Calu3 (cell line): ENCODE data around the gene KITLG. TPM values are rescaled to one million over a fixed set of nuclear protein-coding genes. Genes with fewer than 3 reads are reported as not detected.

Source experiments
- BruUV-seq: library from RNA; stranded (reverse); fragments of 400-500 nt; replicated peaks from 2 replicates; lab custom pipeline; 2021; lab: Mats Ljungman, UMichigan
- CTCF ChIA-PET: fragments of 300-600 bp; sonication (Branson Sonifier 250); formaldehyde crosslinking; loops from one replicate; lab custom pipeline; 2022; ENCODE audit warnings: antibody characterized with exemption; lab: Charles Lee
- DNase-seq: peaks from one replicate; pipeline ENCODE4 v3.0.0; 2022
- H3K27ac Mint-ChIP-seq: one replicate; pipeline ENCODE4 v1.8.0; 2022; ENCODE audit warnings: mixed read lengths; ENCODE audit not compliant: unreplicated experiment
- H3K27me3 Mint-ChIP-seq: one replicate; pipeline ENCODE4 v1.8.0; 2022; ENCODE audit warnings: mixed read lengths; ENCODE audit not compliant: unreplicated experiment
- H3K36me3 Mint-ChIP-seq: one replicate; pipeline ENCODE4 v1.8.0; 2022; ENCODE audit warnings: mild to moderate bottlenecking, moderate library complexity, mixed read lengths; ENCODE audit not compliant: insufficient read depth, unreplicated experiment
- H3K4me1 Mint-ChIP-seq: one replicate; pipeline ENCODE4 v1.8.0; 2022; ENCODE audit warnings: mild to moderate bottlenecking, low read depth, mixed read lengths; ENCODE audit not compliant: unreplicated experiment
- H3K4me3 Mint-ChIP-seq: one replicate; pipeline ENCODE4 v1.8.0; 2022; ENCODE audit warnings: mild to moderate bottlenecking, low read depth, moderate library complexity, mixed read lengths; ENCODE audit not compliant: unreplicated experiment
- H3K9me3 Mint-ChIP-seq: one replicate; pipeline ENCODE4 v1.8.0; 2022; ENCODE audit warnings: low read depth, mixed read lengths; ENCODE audit not compliant: unreplicated experiment
- CTCF ChIP-seq: fragments of 200-600 bp; IDR thresholded peaks from one replicate; pipeline ENCODE4 v1.8.0; 2022; ENCODE audit warnings: antibody characterized with exemption; ENCODE audit not compliant: unreplicated experiment
- intact Hi-C: fragments of 100-400 bp; cut with micrococcal nuclease; formaldehyde crosslinking; loops from one replicate; pipeline ENCODE4 v1.10.0; 2022; ENCODE audit not compliant: unreplicated experiment
- total RNA-seq: library from RNA; stranded (reverse); gene quantifications from 2 replicates; pipeline ENCODE4 v1.2.3, GENCODE V29; 2022

KITLG gene
- total RNA-seq, 1 experiment from 2014 or later = 29.9 TPM

- Mint-ChIP-seq H3K4me3 (no peak overlapping the region), H3K36me3 (no peaks in the 10 kb centered on the region), H3K4me1 (no peaks in the 10 kb centered on the region), H3K27me3 (no peaks in the 10 kb centered on the region), H3K27ac (no peak overlapping the region), H3K9me3 (no peaks in the 10 kb centered on the region)
- intact Hi-C loops = no loop called here
- CTCF ChIA-PET = no interaction called here
- no peak for TF ChIP-seq CTCF
- no TSS peak for BruUV-seq
- DNase-seq = no peak
Observed at GRCh38 chr12:88450136-88450535, 130.1 kb downstream of the KITLG start.

- DNase-seq = no peak
- no peaks in the 10 kb centered on the region for H3K36me3 Mint-ChIP-seq
- intact Hi-C loops = no loop called here
- H3K4me3 Mint-ChIP-seq = no peak overlapping the region
- no peaks in the 10 kb centered on the region for H3K4me1 Mint-ChIP-seq
- no peak overlapping the region for H3K27ac Mint-ChIP-seq
- CTCF ChIA-PET = no interaction called here
- TF ChIP-seq CTCF = no peak
- no peaks in the 10 kb centered on the region for H3K9me3 Mint-ChIP-seq
- no TSS peak for BruUV-seq
- H3K27me3 Mint-ChIP-seq = no peaks in the 10 kb centered on the region
Observed at GRCh38 chr12:88448337-88448915, 131.8 kb downstream of the KITLG start.

GRCh38 chr12:88445705-88446394 lies 134.4 kb downstream of the KITLG start:
- intact Hi-C loops = no loop called here
- Mint-ChIP-seq H3K27ac (no peak overlapping the region), H3K36me3 (no peaks in the 10 kb centered on the region), H3K4me3 (no peak overlapping the region), H3K4me1 (no peaks in the 10 kb centered on the region), H3K9me3 (no peaks in the 10 kb centered on the region), H3K27me3 (no peaks in the 10 kb centered on the region)
- CTCF ChIA-PET = interaction anchor here (0.5 kb wide), 1 partner anchor 52 kb away, joined by 4 read pairs; no protein-coding TSS in a partner anchor
- no peak for TF ChIP-seq CTCF
- no TSS peak for BruUV-seq
- no peak for DNase-seq

GRCh38 chr12:88444481-88444880 lies 135.8 kb downstream of the KITLG start:
- DNase-seq = no peak
- intact Hi-C loops = no loop called here
- Mint-ChIP-seq H3K9me3 (no peaks in the 10 kb centered on the region), H3K27me3 (no peaks in the 10 kb centered on the region), H3K27ac (no peak overlapping the region), H3K4me3 (no peak overlapping the region), H3K36me3 (no peaks in the 10 kb centered on the region), H3K4me1 (no peaks in the 10 kb centered on the region)
- BruUV-seq = no TSS peak
- CTCF ChIA-PET = interaction anchor here (0.7 kb wide), 1 partner anchor 11 kb away, joined by 3 read pairs; no protein-coding TSS in a partner anchor
- TF ChIP-seq CTCF = no peak
